GM12878 (cell line): ENCODE data around the gene EXOC4. TPM values are rescaled to one million over a fixed set of nuclear protein-coding genes. Genes with fewer than 3 reads are reported as not detected.

Source experiments
- ATAC-seq: fragments of 200-7000 bp; cut with Tn5 transposase; 3 replicates; pipeline ENCODE4 v1.9.1; 2020; ENCODE audit warnings: mild to moderate bottlenecking, moderate library complexity
- BruUV-seq: library from RNA; stranded (reverse); fragments of 400-500 nt; replicated peaks from 2 replicates; lab custom pipeline; 2021; lab: Mats Ljungman, UMichigan
- CTCF ChIA-PET: fragments of 300-600 bp; sonication (Branson Sonifier 250); formaldehyde crosslinking; extraction: SDS; loops from one replicate; lab custom pipeline; 2021; ENCODE audit warnings: inconsistent platforms; lab: Yijun Ruan, JAX
- POLR2A ChIA-PET: fragments of 350-600 bp; formaldehyde crosslinking; extraction: SDS; loops from one replicate; lab custom pipeline; 2021; ENCODE audit warnings: inconsistent platforms; lab: Charles Lee
- RAD21 ChIA-PET: fragments of 300-600 bp; sonication (Branson Sonifier 250); formaldehyde crosslinking; loops from one replicate; lab custom pipeline; 2023; ENCODE audit warnings: antibody characterized with exemption; ENCODE audit not compliant: unreplicated experiment; lab: Charles Lee
- SMC1A ChIA-PET: fragments of 300-600 bp; sonication (Branson Sonifier 250); formaldehyde crosslinking; loops from one replicate; lab custom pipeline; 2023; ENCODE audit not compliant: unreplicated experiment, uncharacterized antibody; lab: Charles Lee
- DNase-seq: peaks from one replicate; pipeline ENCODE4 v3.0.0-alpha.2; 2011; ENCODE audit warnings: low read depth, low spot score
- FAIRE-seq: peaks from 3 replicates; lab custom pipeline; 2011; peaks lifted over from hg19 to GRCh38; lab: Jason Lieb, UNC
- H2AFZ ChIP-seq: 2 replicates; pipeline ENCODE4 v1.6.0; 2011; ENCODE audit warnings: low read depth, low read length, control low read depth; ENCODE audit not compliant: control insufficient read depth
- H3K27ac ChIP-seq: 2 replicates; pipeline ENCODE4 v1.5.1; 2011; ENCODE audit warnings: control low read depth; ENCODE audit not compliant: control insufficient read depth, insufficient read depth
- H3K27me3 ChIP-seq, 2 experiments: replicated peaks in 1 of 2; 2 replicates each; pipeline versions ENCODE4 v1.6.0 to v1.6.1; 2011; ENCODE audit warnings: low read length in 1 of 2; ENCODE audit not compliant: control insufficient read depth in 2 of 2, insufficient read depth in 2 of 2
- H3K36me3 ChIP-seq, 2 experiments: 2 replicates each; pipeline ENCODE4 v1.5.1; 2011; ENCODE audit warnings: low read length in 1 of 2; ENCODE audit not compliant: control insufficient read depth in 2 of 2, insufficient read depth in 2 of 2
- H3K4me1 ChIP-seq: 2 replicates; pipeline ENCODE4 v1.6.1; 2011; ENCODE audit warnings: mild to moderate bottlenecking, low read length, moderate library complexity, mixed read lengths; ENCODE audit not compliant: control insufficient read depth, insufficient read depth
- H3K4me2 ChIP-seq: 2 replicates; pipeline ENCODE4 v1.6.0; 2011; ENCODE audit warnings: control low read depth; ENCODE audit not compliant: control insufficient read depth, insufficient read depth
- H3K4me3 ChIP-seq: fragments of 200-600 bp; sonication (generic); 2 replicates; pipeline ENCODE4 v1.5.1; 2016
- H3K79me2 ChIP-seq: 2 replicates; pipeline ENCODE4 v1.6.0; 2011; ENCODE audit warnings: low read length; ENCODE audit not compliant: control insufficient read depth, insufficient read depth
- H3K9ac ChIP-seq: 2 replicates; pipeline ENCODE4 v1.8.0; 2011; ENCODE audit warnings: low read length, control low read depth, mixed read lengths; ENCODE audit not compliant: control insufficient read depth, insufficient read depth
- H3K9me3 ChIP-seq: replicated peaks from 3 replicates; pipeline ENCODE4 v1.5.1; 2011; ENCODE audit warnings: mild to moderate bottlenecking, low read length; ENCODE audit not compliant: control insufficient read depth, insufficient read depth
- H4K20me1 ChIP-seq: 2 replicates; pipeline ENCODE4 v1.6.0; 2011; ENCODE audit not compliant: control insufficient read depth, insufficient read depth
- ATF2 ChIP-seq: IDR thresholded peaks from 2 replicates; pipeline ENCODE4 v1.6.1; 2012; ENCODE audit warnings: low read length, inconsistent platforms
- BACH1 ChIP-seq: fragments of 450-650 bp; IDR thresholded peaks from 2 replicates; pipeline ENCODE4 v1.6.1; 2017; ENCODE audit warnings: mild to moderate bottlenecking, borderline replicate concordance
- CREM ChIP-seq: IDR thresholded peaks from 2 replicates; pipeline ENCODE4 v1.6.1; 2014; ENCODE audit warnings: antibody characterized with exemption, low read depth
- E2F4 ChIP-seq: IDR thresholded peaks from 2 replicates; pipeline ENCODE4 v1.6.1; 2012; ENCODE audit warnings: low read depth, low read length, improper control_type of control experiment
- EP300 ChIP-seq, 2 experiments: fragments of 150-350 bp in 1 of 2; IDR thresholded peaks; 2 replicates each; pipeline ENCODE4 v1.6.1; 2011 to 2012; ENCODE audit warnings: low read depth in 2 of 2, low read length in 2 of 2, borderline replicate concordance in 1 of 2, improper control_type of control experiment in 1 of 2, inconsistent platforms in 1 of 2; ENCODE audit not compliant: control insufficient read depth in 1 of 2
- ESRRA ChIP-seq: IDR thresholded peaks from 2 replicates; pipeline ENCODE4 v1.6.1; 2012; ENCODE audit warnings: mild to moderate bottlenecking, low read length, improper control_type of control experiment
- FOXK2 ChIP-seq: fragments of 450-650 bp; IDR thresholded peaks from 2 replicates; pipeline ENCODE4 v1.6.1; 2017; ENCODE audit warnings: mild to moderate bottlenecking, moderate library complexity
- HDGF ChIP-seq: fragments of 450-650 bp; IDR thresholded peaks from 2 replicates; pipeline ENCODE4 v1.6.1; 2016; ENCODE audit warnings: antibody characterized with exemption
- IRF3 ChIP-seq: fragments of 450-650 bp; IDR thresholded peaks from 2 replicates; pipeline ENCODE4 v1.6.1; 2014; ENCODE audit warnings: mild to moderate bottlenecking
- JUND ChIP-seq: IDR thresholded peaks from 2 replicates; pipeline ENCODE4 v1.6.1; 2012; ENCODE audit warnings: low read depth, mild to moderate bottlenecking, low read length, improper control_type of control experiment, moderate library complexity
- MTA3 ChIP-seq: IDR thresholded peaks from 2 replicates; pipeline ENCODE4 v1.6.1; 2012; ENCODE audit warnings: low read length, inconsistent platforms, borderline replicate concordance
- NFYA ChIP-seq: IDR thresholded peaks from 2 replicates; pipeline ENCODE4 v1.6.1; 2011; ENCODE audit warnings: low read depth, mild to moderate bottlenecking, low read length, improper control_type of control experiment, borderline replicate concordance
- POLR2A ChIP-seq: IDR thresholded peaks from 2 replicates; pipeline ENCODE4 v1.6.1; 2011; ENCODE audit warnings: low read depth, mild to moderate bottlenecking, low read length
- SUPT20H ChIP-seq: IDR thresholded peaks from 2 replicates; pipeline ENCODE4 v1.6.1; 2011; ENCODE audit warnings: low read depth, mild to moderate bottlenecking, low read length, moderate library complexity, borderline replicate concordance; ENCODE audit not compliant: control insufficient read depth
- TBL1XR1 ChIP-seq: IDR thresholded peaks from 2 replicates; pipeline ENCODE4 v1.6.1; 2012; ENCODE audit warnings: low read depth, low read length, improper control_type of control experiment
- TCF3 ChIP-seq: IDR thresholded peaks from 2 replicates; pipeline ENCODE4 v1.6.1; 2012; ENCODE audit warnings: low read depth, mild to moderate bottlenecking, low read length, borderline replicate concordance; ENCODE audit not compliant: insufficient read depth
- USF2 ChIP-seq: IDR thresholded peaks from 2 replicates; pipeline ENCODE4 v1.6.1; 2011; ENCODE audit warnings: low read depth, low read length, improper control_type of control experiment, borderline replicate concordance
- WGBS: methylation state at CpG from one replicate; pipeline ENCODE4 v1.1.6; 2016; ENCODE audit warnings: low lambda C conversion rate; ENCODE audit not compliant: insufficient replicate concordance, insufficient coverage; ENCODE audit errors: missing lambda C conversion rate; 5-methylcytosine and 5-hydroxymethylcytosine counted together
- in situ Hi-C: fragments of 300-500 bp; cut with MboI; formaldehyde crosslinking; loops from 9 replicates; pipeline ENCODE4 v1.14.3; 2018; ENCODE audit warnings: mixed read lengths
- intact Hi-C: fragments of 100-400 bp; cut with micrococcal nuclease; formaldehyde crosslinking; loops from one replicate; pipeline ENCODE4 v1.14.2; 2022; ENCODE audit not compliant: unreplicated experiment
- polyA plus RNA-seq, 11 experiments: library from polyadenylated mRNA; depleted of rRNA in 4 of 11; unstranded in 6 of 11; stranded (reverse) in 5 of 11; fragments of >200 nt; fragmentation: Nextera tagmentation in 4 of 11; fragmentation: Illumina TruSeq in 1 of 11; extraction: Ambion mirVana in 4 of 11; extraction: Trizol in 1 of 11; gene quantifications; 1 replicate in 1 of 11; 2 replicates in 10 of 11; pipeline versions ENCODE4 v1.2.1 to v1.2.3, GENCODE V29; 2011 to 2016; ENCODE audit warnings: inconsistent platforms in 2 of 11, missing spikeins in 2 of 11, low read depth in 1 of 11
- total RNA-seq, 4 experiments: library from RNA; depleted of rRNA in 3 of 4; stranded (reverse); fragments of >200 nt in 3 of 4; fragmentation: Illumina TruSeq in 1 of 4; extraction: Trizol in 1 of 4; gene quantifications; 2 replicates each; pipeline versions ENCODE4 v1.2.1 to v1.2.3, GENCODE V29; 2013 to 2021

EXOC4 gene
- total and polyA plus RNA-seq, 10 of the 15 experiments (the other 5 are each of a cell fraction or from before 2014, with no cell fraction given), result 13.2 to 44.5 (median 29.6) TPM

- SMC1A ChIA-PET, result no interaction called here
- no peak for TF ChIP-seq TCF3
- no peak for TF ChIP-seq BACH1
- no peak for TF ChIP-seq SUPT20H
- no peak for TF ChIP-seq ESRRA
- no peak for TF ChIP-seq FOXK2
- no peak for TF ChIP-seq TBL1XR1
- no peak for TF ChIP-seq IRF3
- no peak for TF ChIP-seq CREM
- no peak for TF ChIP-seq MTA3
- no peak for TF ChIP-seq USF2
- TF ChIP-seq ATF2, result no peak
- no peak for TF ChIP-seq E2F4
- no peak for TF ChIP-seq JUND
- no peak for TF ChIP-seq EP300 (IDR thresholded peaks at IDR 0.05; ENCODE audit: borderline replicate concordance in 1 of 2, control insufficient read depth in 1 of 2, low read depth in 2 of 2, low read length in 2 of 2)
- no peak for TF ChIP-seq POLR2A
- no peak for TF ChIP-seq HDGF
- no peak for TF ChIP-seq NFYA
- Histone ChIP-seq H3K4me1 (no peaks in the 10 kb centered on the region), H3K36me3 (no peaks in the 10 kb centered on the region), H3K4me3 (no peak overlapping the region), H3K9me3 (peaks cover 4% of the 10 kb centered on the region; the same call in 2 of the 3 replicates), H3K27me3 (no peaks in the 10 kb centered on the region), H3K79me2 (no peaks in the 10 kb centered on the region), H3K9ac (no peak overlapping the region), H2AFZ (no peak overlapping the region), H4K20me1 (no peaks in the 10 kb centered on the region), H3K4me2 (no peak overlapping the region), H3K27ac (no peak overlapping the region)
- FAIRE-seq, result no peak
- CTCF ChIA-PET, result no interaction called here
- no peak for ATAC-seq
- no peak for DNase-seq
- no TSS peak for BruUV-seq
- WGBS, result 87% methylated on average over 2 of the region's 2 CpGs
- in situ Hi-C loops (no loop called here), intact Hi-C loops (no loop called here)
- RAD21 ChIA-PET, result interaction anchor here (0.6 kb wide), 1 partner anchor 668 kb away, joined by 3 read pairs; no protein-coding TSS in a partner anchor
- POLR2A ChIA-PET, result no interaction called here
Measured at GRCh38 chr7:134086998-134087735, 834.3 kb downstream of the EXOC4 start.
